ENCODE measurements around the gene NPS. TPM values are rescaled to one million over a fixed set of nuclear protein-coding genes. Genes with fewer than 3 reads are reported as not detected.

NPS gene
- total and polyA plus RNA-seq, 10 donors = not detected

DNA sequence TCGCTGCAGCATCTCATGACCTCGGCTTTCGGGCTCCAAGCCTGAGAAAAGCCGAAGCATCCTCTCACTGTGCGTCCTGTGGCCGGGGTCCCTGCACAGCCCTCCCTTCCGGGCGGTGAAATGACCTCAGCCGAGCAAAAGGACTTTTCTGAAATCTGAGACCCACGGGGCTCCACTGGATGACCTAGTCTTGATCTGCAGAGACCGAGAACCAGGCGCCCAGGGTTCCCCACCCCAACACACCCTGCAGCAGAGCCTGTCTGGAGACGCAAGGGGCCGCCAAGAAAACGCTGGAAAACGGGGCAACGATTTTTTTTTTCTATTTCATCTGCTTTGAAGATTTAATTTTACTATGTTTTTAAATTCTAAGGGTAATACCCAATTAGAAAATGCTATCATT lies 31.7 kb downstream of the NPS start:
- Histone ChIP-seq H3K36me3 (no peaks in the 10 kb centered on the region), H3K27me3 (replicated peaks in 1 of 7) (peaks cover 0 to 23% (median 0%) of the 10 kb centered on the region in 7 donors), H3K9me3 (peaks cover 0 to 2% (median 0%) of the 10 kb centered on the region in 8 donors), H3K4me1 (no peaks in the 10 kb centered on the region), H3K27ac (no peak overlapping the region), H3K4me3 (no peak overlapping the region)
- intact Hi-C loops (cut with DNase I; ENCODE audit: low total_unique reads) = no loop called here
- TF ChIP-seq POLR2AphosphoS5 (IDR thresholded peaks at IDR 0.05) = no peak
- 78 to 85% (median 83%) methylated on average over 17 of the region's 17 CpGs for WGBS, 5 donors
- no peak for DNase-seq

DNA sequence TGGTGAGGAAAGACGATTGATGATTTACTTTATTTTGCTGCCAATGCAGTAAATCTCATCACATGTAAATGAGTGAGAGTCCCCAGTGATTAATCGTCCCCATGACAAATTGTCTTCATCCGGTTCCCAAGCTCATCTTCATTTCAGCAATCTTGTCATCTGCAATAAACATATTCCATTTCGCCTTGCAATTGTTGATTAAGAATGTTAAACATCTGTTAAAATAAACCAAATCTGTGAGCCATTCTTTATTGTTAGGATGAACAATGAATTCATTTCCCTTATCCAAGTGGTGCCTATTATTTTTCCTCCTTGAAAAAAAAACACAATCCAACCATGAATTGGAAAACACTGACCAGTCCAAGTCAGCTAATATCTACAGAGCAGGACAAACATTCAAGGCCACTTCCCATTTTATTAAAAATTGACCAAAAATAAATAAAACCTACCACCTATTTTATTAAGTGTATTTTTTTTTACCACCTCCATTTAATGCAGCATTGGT lies 36.5 kb downstream of the NPS start:
- WGBS, 5 donors = 70 to 83% (median 78%) methylated on average over 4 of the region's 4 CpGs
- peaks cover 0 to 17% (median 0%) of the 10 kb centered on the region in 7 donors for H3K27me3 ChIP-seq (replicated peaks in 1 of 7)
- H3K9me3 ChIP-seq = peaks cover 0 to 11% (median 3%) of the 10 kb centered on the region in 8 donors

GRCh38 chr10:127587668-127588365 lies 38.7 kb downstream of the NPS start:
- H3K27me3 ChIP-seq (replicated peaks in 1 of 7) = peaks cover 0 to 14% (median 0%) of the 10 kb centered on the region in 7 donors
- no peaks in the 10 kb centered on the region for H3K4me1 ChIP-seq
- no peak for DNase-seq
- H3K9me3 ChIP-seq = peaks cover 0 to 11% (median 3%) of the 10 kb centered on the region in 8 donors
- H3K36me3 ChIP-seq = no peaks in the 10 kb centered on the region
- intact Hi-C loops (cut with DNase I; ENCODE audit: low total_unique reads) = no loop called here
- H3K27ac ChIP-seq = no peak overlapping the region
- TF ChIP-seq POLR2AphosphoS5 (IDR thresholded peaks at IDR 0.05) = no peak
- TF ChIP-seq, protein P1, sequence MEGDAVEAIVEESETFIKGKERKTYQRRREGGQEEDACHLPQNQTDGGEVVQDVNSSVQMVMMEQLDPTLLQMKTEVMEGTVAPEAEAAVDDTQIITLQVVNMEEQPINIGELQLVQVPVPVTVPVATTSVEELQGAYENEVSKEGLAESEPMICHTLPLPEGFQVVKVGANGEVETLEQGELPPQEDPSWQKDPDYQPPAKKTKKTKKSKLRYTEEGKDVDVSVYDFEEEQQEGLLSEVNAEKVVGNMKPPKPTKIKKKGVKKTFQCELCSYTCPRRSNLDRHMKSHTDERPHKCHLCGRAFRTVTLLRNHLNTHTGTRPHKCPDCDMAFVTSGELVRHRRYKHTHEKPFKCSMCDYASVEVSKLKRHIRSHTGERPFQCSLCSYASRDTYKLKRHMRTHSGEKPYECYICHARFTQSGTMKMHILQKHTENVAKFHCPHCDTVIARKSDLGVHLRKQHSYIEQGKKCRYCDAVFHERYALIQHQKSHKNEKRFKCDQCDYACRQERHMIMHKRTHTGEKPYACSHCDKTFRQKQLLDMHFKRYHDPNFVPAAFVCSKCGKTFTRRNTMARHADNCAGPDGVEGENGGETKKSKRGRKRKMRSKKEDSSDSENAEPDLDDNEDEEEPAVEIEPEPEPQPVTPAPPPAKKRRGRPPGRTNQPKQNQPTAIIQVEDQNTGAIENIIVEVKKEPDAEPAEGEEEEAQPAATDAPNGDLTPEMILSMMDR (IDR thresholded peaks at IDR 0.05 in 8 of 11, conservative IDR thresholded peaks at IDR 0.05 in 3 of 11) = no peak
- TF ChIP-seq POLR2A (IDR thresholded peaks at IDR 0.05) = no peak
- 31 to 43% (median 37%) methylated on average over 4 of the region's 4 CpGs for WGBS, 5 donors
- no peak overlapping the region for H3K4me3 ChIP-seq

More for the DNA sequence above, 36.5 kb downstream of the NPS start:
- intact Hi-C loops (cut with DNase I; ENCODE audit: low total_unique reads) = no loop called here
- no peak for DNase-seq
- no peak overlapping the region for H3K27ac ChIP-seq
- H3K4me1 ChIP-seq = no peaks in the 10 kb centered on the region
- H3K36me3 ChIP-seq = no peaks in the 10 kb centered on the region
- no peak overlapping the region for H3K4me3 ChIP-seq
- TF ChIP-seq, protein P1 (IDR thresholded peaks at IDR 0.05 in 8 of 11, conservative IDR thresholded peaks at IDR 0.05 in 3 of 11) = no peak
- TF ChIP-seq POLR2A (IDR thresholded peaks at IDR 0.05) (no peak), POLR2AphosphoS5 (IDR thresholded peaks at IDR 0.05) (no peak)

DNA sequence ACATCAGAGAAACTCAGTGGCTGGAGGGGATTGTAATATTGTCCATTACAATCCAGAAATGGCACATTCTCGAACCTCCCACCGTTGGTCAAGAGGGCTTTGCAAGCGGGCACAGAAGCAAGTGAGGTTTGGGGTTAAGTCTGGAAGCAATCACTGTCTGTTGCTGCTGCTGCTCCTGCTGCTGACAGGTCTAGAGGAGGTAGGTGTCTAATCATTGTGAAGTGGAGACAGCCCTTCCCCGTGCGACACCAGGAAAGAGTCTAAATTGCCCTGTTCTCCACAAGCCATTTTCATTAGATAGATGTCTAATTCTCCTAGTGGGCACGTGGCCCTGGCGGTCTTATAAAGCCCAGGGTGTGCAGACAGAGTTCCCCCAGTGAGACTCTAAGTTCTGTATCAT lies 43.5 kb downstream of the NPS start:
- no peak for DNase-seq
- no peak for TF ChIP-seq POLR2AphosphoS5 (IDR thresholded peaks at IDR 0.05)
- TF ChIP-seq, protein P1 (IDR thresholded peaks at IDR 0.05 in 8 of 11, conservative IDR thresholded peaks at IDR 0.05 in 3 of 11) = no peak
- no peak for TF ChIP-seq POLR2A (IDR thresholded peaks at IDR 0.05)
- no peak overlapping the region for H3K27ac ChIP-seq
- H3K36me3 ChIP-seq = no peaks in the 10 kb centered on the region
- H3K4me1 ChIP-seq = no peaks in the 10 kb centered on the region
- no peak overlapping the region for H3K4me3 ChIP-seq
- no peaks in the 10 kb centered on the region for H3K27me3 ChIP-seq (replicated peaks in 1 of 7)
- intact Hi-C loops (cut with DNase I; ENCODE audit: low total_unique reads) = no loop called here
- H3K9me3 ChIP-seq = no peaks in the 10 kb centered on the region
- WGBS, 5 donors = 65 to 76% (median 70%) methylated on average over 7 of the region's 7 CpGs

Measured in spleen (tissue), 11 donors.